ENCODE measurements around the gene CALML3. TPM values are rescaled to one million over a fixed set of nuclear protein-coding genes. Genes with fewer than 3 reads are reported as not detected.

CALML3 gene
- total RNA-seq, 1 donor from 2014 or later, result not detected

- Mint-ChIP-seq H3K36me3 (no peaks in the 10 kb centered on the region), H3K9me3 (no peaks in the 10 kb centered on the region), H3K27me3 (no peaks in the 10 kb centered on the region), H3K4me3 (no peak overlapping the region), H3K27ac (no peak overlapping the region), H3K4me1 (ENCODE audit: unreplicated experiment) (peaks cover 48% of the 10 kb centered on the region)
- DNase-seq (ENCODE audit: extremely low spot score, unreplicated experiment), result no peak
- TF ChIP-seq, protein P1, sequence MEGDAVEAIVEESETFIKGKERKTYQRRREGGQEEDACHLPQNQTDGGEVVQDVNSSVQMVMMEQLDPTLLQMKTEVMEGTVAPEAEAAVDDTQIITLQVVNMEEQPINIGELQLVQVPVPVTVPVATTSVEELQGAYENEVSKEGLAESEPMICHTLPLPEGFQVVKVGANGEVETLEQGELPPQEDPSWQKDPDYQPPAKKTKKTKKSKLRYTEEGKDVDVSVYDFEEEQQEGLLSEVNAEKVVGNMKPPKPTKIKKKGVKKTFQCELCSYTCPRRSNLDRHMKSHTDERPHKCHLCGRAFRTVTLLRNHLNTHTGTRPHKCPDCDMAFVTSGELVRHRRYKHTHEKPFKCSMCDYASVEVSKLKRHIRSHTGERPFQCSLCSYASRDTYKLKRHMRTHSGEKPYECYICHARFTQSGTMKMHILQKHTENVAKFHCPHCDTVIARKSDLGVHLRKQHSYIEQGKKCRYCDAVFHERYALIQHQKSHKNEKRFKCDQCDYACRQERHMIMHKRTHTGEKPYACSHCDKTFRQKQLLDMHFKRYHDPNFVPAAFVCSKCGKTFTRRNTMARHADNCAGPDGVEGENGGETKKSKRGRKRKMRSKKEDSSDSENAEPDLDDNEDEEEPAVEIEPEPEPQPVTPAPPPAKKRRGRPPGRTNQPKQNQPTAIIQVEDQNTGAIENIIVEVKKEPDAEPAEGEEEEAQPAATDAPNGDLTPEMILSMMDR (conservative IDR thresholded peaks at IDR 0.05), result no peak
These were observed 39.9 kb downstream of the CALML3 start for GRCh38 chr10:5564537-5565204.

DNA sequence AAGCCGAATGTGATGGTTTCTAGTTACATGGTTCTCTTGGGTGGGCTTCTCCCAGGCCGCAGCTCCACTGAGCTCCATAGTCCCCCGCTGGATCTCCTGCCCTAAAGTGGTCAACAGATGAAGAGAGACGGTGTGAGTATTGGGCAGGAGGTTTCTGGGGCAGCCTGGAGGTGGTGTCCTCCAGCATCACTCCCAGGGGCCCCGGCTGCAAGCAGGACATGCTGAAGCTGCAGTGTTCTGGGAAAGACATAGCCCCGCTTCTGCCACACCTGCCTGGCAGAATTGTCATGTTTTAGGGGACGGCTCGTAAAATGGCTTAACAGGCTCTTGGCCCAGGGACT lies 40.4 kb downstream of the CALML3 start:
- Mint-ChIP-seq H3K27ac (no peak overlapping the region), H3K4me3 (no peak overlapping the region), H3K36me3 (no peaks in the 10 kb centered on the region), H3K27me3 (no peaks in the 10 kb centered on the region), H3K9me3 (no peaks in the 10 kb centered on the region), H3K4me1 (ENCODE audit: unreplicated experiment) (peaks cover 43% of the 10 kb centered on the region)
- no peak for DNase-seq (ENCODE audit: extremely low spot score, unreplicated experiment)
- TF ChIP-seq, protein P1 (conservative IDR thresholded peaks at IDR 0.05), result no peak

DNA sequence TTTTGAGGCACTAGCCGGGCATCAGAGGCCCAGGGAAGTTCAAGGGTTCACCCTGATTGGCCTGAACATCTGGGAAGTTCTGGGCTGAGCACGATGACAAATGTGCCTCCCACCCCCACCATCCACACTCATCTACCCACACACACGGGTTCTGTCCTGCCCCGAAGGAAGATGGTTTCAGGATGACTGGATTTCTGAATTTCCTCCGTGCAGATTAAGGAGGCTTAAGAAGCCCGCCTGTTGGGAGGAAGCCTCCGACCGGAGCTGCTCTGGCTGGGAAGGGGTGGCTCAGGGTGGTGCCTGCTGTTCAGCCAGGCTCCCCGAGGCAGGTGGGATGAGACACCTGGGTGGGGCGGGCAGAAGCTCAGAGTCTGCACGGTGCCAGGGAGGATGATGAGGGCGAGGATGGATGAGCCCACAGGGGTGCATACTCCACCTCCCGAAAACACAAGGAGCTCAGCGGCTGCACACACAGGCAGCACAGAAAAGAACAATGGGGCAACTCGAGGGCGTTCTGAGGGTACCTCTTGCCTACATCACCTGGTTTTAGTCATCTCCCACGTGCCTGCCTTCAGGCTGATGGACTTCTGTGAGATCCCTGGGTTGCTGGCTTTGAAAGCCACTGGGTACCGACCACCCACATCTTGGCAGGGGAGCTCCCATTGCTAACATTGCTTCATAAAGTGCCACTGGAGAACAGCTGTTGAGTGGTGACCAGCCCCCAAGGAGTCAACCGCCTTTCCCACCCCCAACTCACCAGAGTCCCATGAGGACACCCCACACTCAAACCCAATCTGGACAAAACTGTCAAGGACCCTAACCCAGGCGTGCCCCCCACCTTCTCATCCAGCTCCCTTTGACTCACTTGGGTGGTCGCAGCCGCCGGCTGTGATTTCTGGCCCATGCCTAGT lies 41.2 kb downstream of the CALML3 start:
- DNase-seq (ENCODE audit: extremely low spot score, unreplicated experiment), result no peak
- peak overlapping the region; percentile 57 for H3K4me3 Mint-ChIP-seq
- TF ChIP-seq, protein P1 (conservative IDR thresholded peaks at IDR 0.05), result no peak
- H3K9me3 Mint-ChIP-seq, result no peaks in the 10 kb centered on the region
- H3K27ac Mint-ChIP-seq, result peak overlapping the region; percentile 46
- H3K27me3 Mint-ChIP-seq, result no peaks in the 10 kb centered on the region
- no peaks in the 10 kb centered on the region for H3K36me3 Mint-ChIP-seq
- H3K4me1 Mint-ChIP-seq (ENCODE audit: unreplicated experiment), result peaks cover 38% of the 10 kb centered on the region

- H3K9me3 Mint-ChIP-seq, result no peaks in the 10 kb centered on the region
- no peaks in the 10 kb centered on the region for H3K27me3 Mint-ChIP-seq
- H3K4me3 Mint-ChIP-seq, result peak overlapping the region; percentile 57
- TF ChIP-seq, protein P1 (conservative IDR thresholded peaks at IDR 0.05), result no peak
- DNase-seq (ENCODE audit: extremely low spot score, unreplicated experiment), result no peak
- no peaks in the 10 kb centered on the region for H3K36me3 Mint-ChIP-seq
- H3K4me1 Mint-ChIP-seq (ENCODE audit: unreplicated experiment), result peaks cover 38% of the 10 kb centered on the region
- peak overlapping the region; percentile 46 for H3K27ac Mint-ChIP-seq
These were observed 41.9 kb downstream of the CALML3 start for GRCh38 chr10:5566614-5567013.

GRCh38 chr10:5567477-5567876 lies 42.7 kb downstream of the CALML3 start:
- Mint-ChIP-seq H3K36me3 (no peaks in the 10 kb centered on the region), H3K9me3 (no peaks in the 10 kb centered on the region), H3K4me3 (no peak overlapping the region), H3K27me3 (no peaks in the 10 kb centered on the region), H3K4me1 (ENCODE audit: unreplicated experiment) (peaks cover 35% of the 10 kb centered on the region), H3K27ac (no peak overlapping the region)
- TF ChIP-seq, protein P1 (conservative IDR thresholded peaks at IDR 0.05), result no peak
- no peak for DNase-seq (ENCODE audit: extremely low spot score, unreplicated experiment)
